WTC11 (cell line): ENCODE results near the gene PPDPF. TPM values are rescaled to one million over a fixed set of nuclear protein-coding genes. Genes with fewer than 3 reads are reported as not detected.

Experiments
- ATAC-seq: fragments of 200-7000 bp; cut with Tn5 transposase; 2 replicates; pipeline ENCODE4 v1.10.0; 2021; ENCODE audit warnings: mild to moderate bottlenecking, moderate library complexity
- CTCF ChIA-PET: fragments of 300-600 bp; sonication (Branson Sonifier 250); formaldehyde crosslinking; loops from one replicate; lab custom pipeline; 2021; ENCODE audit warnings: antibody characterized with exemption; lab: Charles Lee
- POLR2A ChIA-PET: fragments of 350-600 bp; sonication (Branson Sonifier 250); formaldehyde crosslinking; loops from one replicate; lab custom pipeline; 2021; ENCODE audit warnings: antibody characterized with exemption; lab: Charles Lee
- DNase-seq: peaks from one replicate; pipeline ENCODE4 v3.0.0; 2021; ENCODE audit warnings: low spot score
- H3K27ac Mint-ChIP-seq: 2 replicates; pipeline ENCODE4 v1.8.0; 2021; ENCODE audit warnings: mixed read lengths
- H3K27me3 Mint-ChIP-seq: 2 replicates; pipeline ENCODE4 v1.8.0; 2021; ENCODE audit warnings: low read depth, mild to moderate bottlenecking, moderate library complexity, mixed read lengths
- H3K36me3 Mint-ChIP-seq: 2 replicates; pipeline ENCODE4 v1.8.0; 2021; ENCODE audit warnings: mixed read lengths
- H3K4me1 Mint-ChIP-seq: 2 replicates; pipeline ENCODE4 v1.8.0; 2022; ENCODE audit warnings: mixed read lengths
- H3K4me3 Mint-ChIP-seq: 2 replicates; pipeline ENCODE4 v1.8.0; 2021; ENCODE audit warnings: mild to moderate bottlenecking, moderate library complexity, mixed read lengths
- H3K9me3 Mint-ChIP-seq: 2 replicates; pipeline ENCODE4 v1.8.0; 2021; ENCODE audit warnings: mixed read lengths
- CREM ChIP-seq: sonication (generic); formaldehyde crosslinking; IDR thresholded peaks from 2 replicates; pipeline ENCODE4 v1.8.1; 2022; ENCODE audit warnings: mild to moderate bottlenecking, missing genetic modification reagents, moderate library complexity
- GABPB1 ChIP-seq: sonication (generic); formaldehyde crosslinking; IDR thresholded peaks from 2 replicates; pipeline ENCODE4 v1.8.1; 2023; ENCODE audit warnings: mild to moderate bottlenecking, missing genetic modification reagents
- GRHL2 ChIP-seq: fragments of 250-450 bp; sonication (Bioruptor Pico); IDR thresholded peaks from 2 replicates; pipeline ENCODE4 v1.8.0; 2022; ENCODE audit warnings: mild to moderate bottlenecking, moderate library complexity; ENCODE audit not compliant: insufficient replicate concordance, severe bottlenecking
- HMGA2 ChIP-seq: fragments of 250-450 bp; sonication (Bioruptor Pico); IDR thresholded peaks from 2 replicates; pipeline ENCODE4 v1.4.0; 2021; ENCODE audit warnings: mild to moderate bottlenecking, moderate library complexity
- JAZF1 ChIP-seq: fragments of 250-450 bp; sonication (Bioruptor Pico); IDR thresholded peaks from 2 replicates; pipeline ENCODE4 v1.9.0; 2021; ENCODE audit warnings: moderate library complexity, mild to moderate bottlenecking, inconsistent platforms
- MAX ChIP-seq: sonication (generic); formaldehyde crosslinking; IDR thresholded peaks from 2 replicates; pipeline ENCODE4 v1.8.0; 2022; ENCODE audit warnings: mild to moderate bottlenecking, missing genetic modification reagents
- MXD4 ChIP-seq: fragments of 250-450 bp; sonication (Bioruptor Pico); IDR thresholded peaks from 2 replicates; pipeline ENCODE4 v1.8.0; 2021; ENCODE audit warnings: mild to moderate bottlenecking, moderate library complexity, borderline replicate concordance
- MYBL2 ChIP-seq: sonication (generic); formaldehyde crosslinking; IDR thresholded peaks from 2 replicates; pipeline ENCODE4 v1.8.1; 2023; ENCODE audit warnings: mild to moderate bottlenecking, moderate library complexity, missing genetic modification reagents
- NR3C1 ChIP-seq: sonication (generic); formaldehyde crosslinking; conservative IDR thresholded peaks from 2 replicates; pipeline ENCODE4 v1.8.1; 2023; ENCODE audit warnings: low read depth, mild to moderate bottlenecking, missing genetic modification reagents
- RELA ChIP-seq: sonication (generic); formaldehyde crosslinking; IDR thresholded peaks from 2 replicates; pipeline ENCODE4 v1.8.1; 2022; ENCODE audit warnings: missing genetic modification reagents, mild to moderate bottlenecking, borderline replicate concordance
- SMAD3 ChIP-seq: sonication (generic); formaldehyde crosslinking; IDR thresholded peaks from 2 replicates; pipeline ENCODE4 v1.8.0; 2022; ENCODE audit warnings: missing genetic modification reagents, mild to moderate bottlenecking, borderline replicate concordance
- SP1 ChIP-seq: sonication (generic); formaldehyde crosslinking; conservative IDR thresholded peaks from 2 replicates; pipeline ENCODE4 v1.8.1; 2022; ENCODE audit warnings: missing genetic modification reagents
- ZNF121 ChIP-seq: sonication (generic); formaldehyde crosslinking; IDR thresholded peaks from 2 replicates; pipeline ENCODE4 v1.8.0; 2023; ENCODE audit warnings: missing genetic modification reagents
- ZNF263 ChIP-seq: sonication (generic); formaldehyde crosslinking; IDR thresholded peaks from 2 replicates; pipeline ENCODE4 v1.8.1; 2022; ENCODE audit warnings: low read depth, mild to moderate bottlenecking, moderate library complexity, missing genetic modification reagents
- ZNF423 ChIP-seq: fragments of 250-450 bp; sonication (Bioruptor Pico); IDR thresholded peaks from 2 replicates; pipeline ENCODE4 v2.1.2; 2022; ENCODE audit warnings: mild to moderate bottlenecking, moderate library complexity
- ZNF512 ChIP-seq: sonication (generic); formaldehyde crosslinking; IDR thresholded peaks from 2 replicates; pipeline ENCODE4 v1.8.1; 2022; ENCODE audit warnings: missing genetic modification reagents, borderline replicate concordance
- ZNF671 ChIP-seq: fragments of 250-450 bp; sonication (Bioruptor Pico); IDR thresholded peaks from 2 replicates; pipeline ENCODE4 v1.8.0; 2021; ENCODE audit warnings: mild to moderate bottlenecking
- total RNA-seq: library from RNA; stranded (reverse); gene quantifications from 3 replicates; pipeline ENCODE4 v1.2.3, GENCODE V29; 2021
- TF ChIP-seq, protein P1 (sequence below): fragments of 250-450 bp; sonication (Bioruptor Pico); IDR thresholded peaks from 2 replicates; pipeline ENCODE4 v1.9.0; 2021; ENCODE audit warnings: mild to moderate bottlenecking
- TF ChIP-seq, protein P2 (sequence below): sonication (generic); formaldehyde crosslinking; IDR thresholded peaks from 2 replicates; pipeline ENCODE4 v1.8.1; 2023; ENCODE audit warnings: mild to moderate bottlenecking, missing genetic modification reagents, borderline replicate concordance
- TF ChIP-seq, protein P3 (sequence below): fragments of 200-600 bp; IDR thresholded peaks from 2 replicates; pipeline ENCODE4 v1.8.0; 2022; ENCODE audit warnings: antibody characterized with exemption

Gene PPDPF
- total RNA-seq, 1 experiment from 2014 or later, result 170 TPM

- TF ChIP-seq, protein P1, sequence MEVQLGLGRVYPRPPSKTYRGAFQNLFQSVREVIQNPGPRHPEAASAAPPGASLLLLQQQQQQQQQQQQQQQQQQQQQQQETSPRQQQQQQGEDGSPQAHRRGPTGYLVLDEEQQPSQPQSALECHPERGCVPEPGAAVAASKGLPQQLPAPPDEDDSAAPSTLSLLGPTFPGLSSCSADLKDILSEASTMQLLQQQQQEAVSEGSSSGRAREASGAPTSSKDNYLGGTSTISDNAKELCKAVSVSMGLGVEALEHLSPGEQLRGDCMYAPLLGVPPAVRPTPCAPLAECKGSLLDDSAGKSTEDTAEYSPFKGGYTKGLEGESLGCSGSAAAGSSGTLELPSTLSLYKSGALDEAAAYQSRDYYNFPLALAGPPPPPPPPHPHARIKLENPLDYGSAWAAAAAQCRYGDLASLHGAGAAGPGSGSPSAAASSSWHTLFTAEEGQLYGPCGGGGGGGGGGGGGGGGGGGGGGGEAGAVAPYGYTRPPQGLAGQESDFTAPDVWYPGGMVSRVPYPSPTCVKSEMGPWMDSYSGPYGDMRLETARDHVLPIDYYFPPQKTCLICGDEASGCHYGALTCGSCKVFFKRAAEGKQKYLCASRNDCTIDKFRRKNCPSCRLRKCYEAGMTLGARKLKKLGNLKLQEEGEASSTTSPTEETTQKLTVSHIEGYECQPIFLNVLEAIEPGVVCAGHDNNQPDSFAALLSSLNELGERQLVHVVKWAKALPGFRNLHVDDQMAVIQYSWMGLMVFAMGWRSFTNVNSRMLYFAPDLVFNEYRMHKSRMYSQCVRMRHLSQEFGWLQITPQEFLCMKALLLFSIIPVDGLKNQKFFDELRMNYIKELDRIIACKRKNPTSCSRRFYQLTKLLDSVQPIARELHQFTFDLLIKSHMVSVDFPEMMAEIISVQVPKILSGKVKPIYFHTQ, result no peak
- TF ChIP-seq CREM (CRISPR knock-in tag) (no peak), JAZF1 (CRISPR knock-in tag) (no peak), ZNF263 (CRISPR knock-in tag) (no peak), ZNF671 (CRISPR knock-in tag) (no peak), MXD4 (no peak), GRHL2 (no peak), HMGA2 (CRISPR knock-in tag) (no peak)
- TF ChIP-seq, protein P2, sequence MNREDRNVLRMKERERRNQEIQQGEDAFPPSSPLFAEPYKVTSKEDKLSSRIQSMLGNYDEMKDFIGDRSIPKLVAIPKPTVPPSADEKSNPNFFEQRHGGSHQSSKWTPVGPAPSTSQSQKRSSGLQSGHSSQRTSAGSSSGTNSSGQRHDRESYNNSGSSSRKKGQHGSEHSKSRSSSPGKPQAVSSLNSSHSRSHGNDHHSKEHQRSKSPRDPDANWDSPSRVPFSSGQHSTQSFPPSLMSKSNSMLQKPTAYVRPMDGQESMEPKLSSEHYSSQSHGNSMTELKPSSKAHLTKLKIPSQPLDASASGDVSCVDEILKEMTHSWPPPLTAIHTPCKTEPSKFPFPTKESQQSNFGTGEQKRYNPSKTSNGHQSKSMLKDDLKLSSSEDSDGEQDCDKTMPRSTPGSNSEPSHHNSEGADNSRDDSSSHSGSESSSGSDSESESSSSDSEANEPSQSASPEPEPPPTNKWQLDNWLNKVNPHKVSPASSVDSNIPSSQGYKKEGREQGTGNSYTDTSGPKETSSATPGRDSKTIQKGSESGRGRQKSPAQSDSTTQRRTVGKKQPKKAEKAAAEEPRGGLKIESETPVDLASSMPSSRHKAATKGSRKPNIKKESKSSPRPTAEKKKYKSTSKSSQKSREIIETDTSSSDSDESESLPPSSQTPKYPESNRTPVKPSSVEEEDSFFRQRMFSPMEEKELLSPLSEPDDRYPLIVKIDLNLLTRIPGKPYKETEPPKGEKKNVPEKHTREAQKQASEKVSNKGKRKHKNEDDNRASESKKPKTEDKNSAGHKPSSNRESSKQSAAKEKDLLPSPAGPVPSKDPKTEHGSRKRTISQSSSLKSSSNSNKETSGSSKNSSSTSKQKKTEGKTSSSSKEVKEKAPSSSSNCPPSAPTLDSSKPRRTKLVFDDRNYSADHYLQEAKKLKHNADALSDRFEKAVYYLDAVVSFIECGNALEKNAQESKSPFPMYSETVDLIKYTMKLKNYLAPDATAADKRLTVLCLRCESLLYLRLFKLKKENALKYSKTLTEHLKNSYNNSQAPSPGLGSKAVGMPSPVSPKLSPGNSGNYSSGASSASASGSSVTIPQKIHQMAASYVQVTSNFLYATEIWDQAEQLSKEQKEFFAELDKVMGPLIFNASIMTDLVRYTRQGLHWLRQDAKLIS (CRISPR knock-in tag), result no peak
Measured at GRCh38 chr20:63536241-63536977, 15.8 kb downstream of the PPDPF start (continued).

DNA sequence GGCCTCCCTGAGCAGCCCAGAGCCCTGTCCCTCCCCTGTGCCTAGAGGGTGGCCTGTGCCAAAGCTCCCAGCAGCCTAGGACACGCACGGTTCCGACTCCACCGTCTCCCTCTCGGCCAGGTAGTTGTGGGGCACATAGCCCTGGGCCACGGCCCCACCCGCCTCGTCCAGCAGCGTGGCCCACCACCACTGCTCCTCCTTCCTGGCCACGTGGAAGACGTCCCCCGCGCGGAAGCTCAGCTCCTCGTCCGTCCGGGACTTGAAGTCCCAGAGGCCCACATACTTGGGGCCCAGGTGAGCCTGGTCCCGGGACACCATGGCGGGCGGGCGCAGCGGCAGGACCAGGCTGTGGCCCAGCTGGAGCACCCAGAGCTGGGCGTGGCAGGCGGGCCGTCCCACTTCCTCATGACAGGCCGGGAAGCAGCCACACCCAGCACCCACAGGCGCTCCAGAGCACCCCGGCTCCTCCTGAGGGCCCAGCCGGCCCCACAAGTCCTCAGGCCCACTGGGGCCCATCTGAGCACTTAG is 16.5 kb downstream of the PPDPF start, which contains the start of gene PTK6:
Gene PTK6 (minus strand): TSS at position 380 of the 528 bp plus-strand sequence. CDS start 62 bp downstream, at position 318.
- POLR2A ChIA-PET, result interaction anchor here (0.6 to 1.4 kb wide), 2 partner anchors 29 to 318 kb away, joined by 3 read pairs; no protein-coding TSS in a partner anchor
- H3K36me3 Mint-ChIP-seq, result no peaks in the 10 kb centered on the region
- TF ChIP-seq RELA (peak; percentile 44; the same call in 1 of the 2 replicates), NR3C1 (CRISPR knock-in tag) (no peak)
- TF ChIP-seq, all 79 proteins: peak for 1

DNA sequence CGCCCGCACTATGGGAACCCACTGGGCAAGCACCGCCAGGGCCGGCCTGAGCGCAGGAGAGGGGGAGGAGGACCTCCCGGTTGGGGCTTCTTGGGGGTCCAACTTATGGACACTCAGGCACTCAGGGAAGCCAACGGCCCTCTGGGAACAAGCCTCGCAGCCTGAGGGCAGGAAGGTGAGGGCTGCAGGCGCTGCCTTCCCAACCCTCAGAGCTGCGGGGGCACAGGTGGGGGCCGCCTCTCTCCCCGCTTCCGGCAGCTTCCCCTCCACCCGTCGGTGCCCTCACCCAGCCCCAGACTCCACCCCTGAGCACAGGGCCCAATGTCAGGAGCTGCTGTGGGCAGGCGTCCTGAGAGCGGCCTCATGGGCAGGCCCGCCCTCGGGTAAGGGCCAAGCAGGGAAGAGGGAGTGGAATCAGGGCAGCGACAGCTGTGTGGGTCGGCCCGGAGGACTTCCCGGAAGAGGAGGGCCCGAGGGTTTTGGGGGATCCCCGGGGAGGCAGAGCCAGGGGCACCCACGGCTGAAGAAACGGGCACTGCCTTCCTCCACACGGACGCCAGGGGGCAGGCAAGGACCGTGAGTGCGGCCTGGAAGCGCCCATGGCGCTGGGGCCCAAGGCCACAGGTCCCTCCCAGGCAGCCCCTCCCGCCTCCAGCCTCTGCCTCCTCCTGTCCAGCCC is 17.1 kb downstream of the PPDPF start:
- Mint-ChIP-seq H3K36me3 (no peaks in the 10 kb centered on the region), H3K4me1 (0 out of 2 replicates have a peak, but pooled peaks cover 2% of the 10 kb centered on the region), H3K27ac (no peak overlapping the region), H3K27me3 (no peaks in the 10 kb centered on the region), H3K9me3 (no peaks in the 10 kb centered on the region), H3K4me3 (peak overlapping the region; percentile 49)
- POLR2A ChIA-PET, result interaction anchor here (1.4 kb wide), 2 partner anchors 15 to 318 kb away, joined by 3 to 4 read pairs; no protein-coding TSS in a partner anchor
- ATAC-seq, result peak; percentile 84
- DNase-seq, result peak; percentile 87
- CTCF ChIA-PET, result interaction anchor here (0.6 to 5.0 kb wide), 76 partner anchors 8 to 754 kb away, joined by 3 to 81 read pairs (median 5); partner anchors contain the start of genes ARFRP1, GMEB2, HELZ2 and PPDPF
- TF ChIP-seq ZNF512, result no peak
- TF ChIP-seq, protein P3, sequence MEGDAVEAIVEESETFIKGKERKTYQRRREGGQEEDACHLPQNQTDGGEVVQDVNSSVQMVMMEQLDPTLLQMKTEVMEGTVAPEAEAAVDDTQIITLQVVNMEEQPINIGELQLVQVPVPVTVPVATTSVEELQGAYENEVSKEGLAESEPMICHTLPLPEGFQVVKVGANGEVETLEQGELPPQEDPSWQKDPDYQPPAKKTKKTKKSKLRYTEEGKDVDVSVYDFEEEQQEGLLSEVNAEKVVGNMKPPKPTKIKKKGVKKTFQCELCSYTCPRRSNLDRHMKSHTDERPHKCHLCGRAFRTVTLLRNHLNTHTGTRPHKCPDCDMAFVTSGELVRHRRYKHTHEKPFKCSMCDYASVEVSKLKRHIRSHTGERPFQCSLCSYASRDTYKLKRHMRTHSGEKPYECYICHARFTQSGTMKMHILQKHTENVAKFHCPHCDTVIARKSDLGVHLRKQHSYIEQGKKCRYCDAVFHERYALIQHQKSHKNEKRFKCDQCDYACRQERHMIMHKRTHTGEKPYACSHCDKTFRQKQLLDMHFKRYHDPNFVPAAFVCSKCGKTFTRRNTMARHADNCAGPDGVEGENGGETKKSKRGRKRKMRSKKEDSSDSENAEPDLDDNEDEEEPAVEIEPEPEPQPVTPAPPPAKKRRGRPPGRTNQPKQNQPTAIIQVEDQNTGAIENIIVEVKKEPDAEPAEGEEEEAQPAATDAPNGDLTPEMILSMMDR, result peak; percentile 93
- peak; percentile 93 for TF ChIP-seq ZNF423 (CRISPR knock-in tag)
- TF ChIP-seq GABPB1 (CRISPR knock-in tag), result peak; percentile 35; the same call in 1 of the 2 replicates
- TF ChIP-seq SP1 (CRISPR knock-in tag), result peak; percentile 64; the same call in 1 of the 2 replicates
- TF ChIP-seq SMAD3, result no peak
- 0 out of 2 replicates have a peak, but pooled peaks have one; percentile 45 for TF ChIP-seq MAX (CRISPR knock-in tag)
- no peak for TF ChIP-seq ZNF121 (CRISPR knock-in tag)
- peak; percentile 40; the same call in 1 of the 2 replicates for TF ChIP-seq MYBL2 (CRISPR knock-in tag)
- TF ChIP-seq ZNF263 (CRISPR knock-in tag), result no peak

More for the DNA sequence above, 16.5 kb downstream of the PPDPF start, which contains the start of gene PTK6:
- Mint-ChIP-seq H3K27me3 (no peaks in the 10 kb centered on the region), H3K27ac (0 out of 2 replicates have a peak within 1 kb of the TSS, but pooled peaks have one; percentile 45), H3K9me3 (no peaks in the 10 kb centered on the region), H3K4me3 (peak within 1 kb of the TSS; percentile 49), H3K4me1 (0 out of 2 replicates have a peak, but pooled peaks cover 2% of the 10 kb centered on the region)
- CTCF ChIA-PET, result interaction anchor here (0.9 to 5.0 kb wide), 45 partner anchors 8 to 526 kb away, joined by 3 to 81 read pairs (median 8); partner anchors contain the start of genes ARFRP1, HELZ2, PPDPF and PRPF6
- DNase-seq (no peak), ATAC-seq (no peak)
